DND-41 (cell line): ENCODE measurements around the gene PGBD4.

ENCODE experiments used
- ATAC-seq: fragments of 200-7000 bp; cut with Tn5 transposase; 3 replicates; pipeline ENCODE4 v1.9.1; 2021; ENCODE audit warnings: low read depth; ENCODE audit not compliant: insufficient read depth
- DNase-seq: peaks from one replicate; pipeline ENCODE4 v3.0.0-alpha.2; 2020
- H2AFZ ChIP-seq: 2 replicates; pipeline ENCODE4 v1.6.0; 2012; ENCODE audit warnings: low read depth, low read length
- H3K27ac ChIP-seq: 2 replicates; pipeline ENCODE4 v1.5.1; 2012; ENCODE audit warnings: low read length, inconsistent platforms
- H3K27me3 ChIP-seq: fragments of 200-600 bp; sonication (generic); 2 replicates; pipeline ENCODE4 v1.6.0; 2012; ENCODE audit warnings: low read length, mild to moderate bottlenecking, inconsistent platforms; ENCODE audit not compliant: insufficient read depth, poor library complexity
- H3K36me3 ChIP-seq: 2 replicates; pipeline ENCODE4 v1.5.1; 2012; ENCODE audit warnings: low read length, inconsistent platforms; ENCODE audit not compliant: insufficient read depth
- H3K4me1 ChIP-seq: 2 replicates; pipeline ENCODE4 v1.5.1; 2012; ENCODE audit warnings: mild to moderate bottlenecking, low read length; ENCODE audit not compliant: insufficient read depth
- H3K4me2 ChIP-seq: 2 replicates; pipeline ENCODE4 v1.6.0; 2012; ENCODE audit warnings: mild to moderate bottlenecking, moderate library complexity, low read length, inconsistent platforms; ENCODE audit not compliant: insufficient read depth
- H3K4me3 ChIP-seq, 2 experiments: fragments of 200-600 bp in 1 of 2; shearing (Covaris generic) in 1 of 2; 2 replicates each; pipeline ENCODE4 v1.5.1; 2012 to 2016; ENCODE audit warnings: inconsistent platforms in 2 of 2, low read length in 2 of 2, mild to moderate bottlenecking in 2 of 2, low read depth in 1 of 2, moderate library complexity in 1 of 2
- H3K79me2 ChIP-seq: 2 replicates; pipeline ENCODE4 v1.6.0; 2012; ENCODE audit warnings: low read length, inconsistent platforms; ENCODE audit not compliant: insufficient read depth
- H3K9ac ChIP-seq: 2 replicates; pipeline ENCODE4 v1.6.0; 2012; ENCODE audit warnings: low read depth, mild to moderate bottlenecking, inconsistent platforms, low read length, moderate library complexity
- H3K9me3 ChIP-seq: 2 replicates; pipeline ENCODE4 v1.5.1; 2012; ENCODE audit warnings: low read length, moderate library complexity, mild to moderate bottlenecking, inconsistent platforms; ENCODE audit not compliant: insufficient read depth, severe bottlenecking
- H4K20me1 ChIP-seq: 2 replicates; pipeline ENCODE4 v1.6.0; 2012; ENCODE audit warnings: low read length; ENCODE audit not compliant: insufficient read depth
- CTCF ChIP-seq: IDR thresholded peaks from 2 replicates; pipeline ENCODE4 v1.5.1; 2012; ENCODE audit warnings: borderline replicate concordance, low read length, moderate library complexity, mild to moderate bottlenecking; ENCODE audit not compliant: poor library complexity, severe bottlenecking; ENCODE audit errors: extremely low read depth
- EZH2 ChIP-seq: IDR thresholded peaks from 3 replicates; pipeline ENCODE4 v1.6.1; 2012; ENCODE audit warnings: borderline replicate concordance, low read depth, mild to moderate bottlenecking, moderate library complexity, low read length, inconsistent platforms; ENCODE audit not compliant: severe bottlenecking

Gene PGBD4

GRCh38 chr15:34065261-34065660 lies 36.6 kb upstream of the PGBD4 start:
- TF ChIP-seq CTCF = no peak
- TF ChIP-seq EZH2 = no peak
- Histone ChIP-seq H3K4me3 (no peak overlapping the region), H3K4me1 (no peaks in the 10 kb centered on the region), H2AFZ (no peak overlapping the region), H3K36me3 (no peaks in the 10 kb centered on the region), H3K27ac (no peak overlapping the region), H3K27me3 (no peaks in the 10 kb centered on the region), H3K4me2 (no peak overlapping the region), H4K20me1 (no peaks in the 10 kb centered on the region), H3K79me2 (no peaks in the 10 kb centered on the region), H3K9ac (no peak overlapping the region), H3K9me3 (no peaks in the 10 kb centered on the region)
- no peak for ATAC-seq
- DNase-seq = no peak

GRCh38 chr15:34065941-34066340 lies 35.9 kb upstream of the PGBD4 start:
- no peaks in the 10 kb centered on the region for H3K27me3 ChIP-seq
- DNase-seq = no peak
- no peak overlapping the region for H2AFZ ChIP-seq
- no peaks in the 10 kb centered on the region for H4K20me1 ChIP-seq
- ATAC-seq = no peak
- no peaks in the 10 kb centered on the region for H3K9me3 ChIP-seq
- H3K27ac ChIP-seq = no peak overlapping the region
- TF ChIP-seq CTCF (no peak), EZH2 (no peak)
- no peaks in the 10 kb centered on the region for H3K36me3 ChIP-seq
- H3K79me2 ChIP-seq = no peaks in the 10 kb centered on the region
- H3K4me1 ChIP-seq = no peaks in the 10 kb centered on the region
- H3K4me2 ChIP-seq = no peak overlapping the region
- no peak overlapping the region for H3K4me3 ChIP-seq
- H3K9ac ChIP-seq = no peak overlapping the region

GRCh38 chr15:34070003-34070402 lies 31.9 kb upstream of the PGBD4 start:
- no peak overlapping the region for H3K4me3 ChIP-seq
- H3K36me3 ChIP-seq = no peaks in the 10 kb centered on the region
- ATAC-seq = no peak
- no peak overlapping the region for H3K9ac ChIP-seq
- H2AFZ ChIP-seq = no peak overlapping the region
- no peak overlapping the region for H3K4me2 ChIP-seq
- H4K20me1 ChIP-seq = no peaks in the 10 kb centered on the region
- H3K27me3 ChIP-seq = no peaks in the 10 kb centered on the region
- no peaks in the 10 kb centered on the region for H3K9me3 ChIP-seq
- H3K4me1 ChIP-seq = no peaks in the 10 kb centered on the region
- H3K27ac ChIP-seq = no peak overlapping the region
- TF ChIP-seq CTCF (no peak), EZH2 (no peak)
- DNase-seq = no peak
- no peaks in the 10 kb centered on the region for H3K79me2 ChIP-seq

GRCh38 chr15:34076785-34077184 lies 25.1 kb upstream of the PGBD4 start:
- no peak overlapping the region for H3K4me3 ChIP-seq
- H3K9me3 ChIP-seq = no peaks in the 10 kb centered on the region
- no peaks in the 10 kb centered on the region for H3K36me3 ChIP-seq
- TF ChIP-seq CTCF (no peak), EZH2 (no peak)
- no peaks in the 10 kb centered on the region for H3K4me1 ChIP-seq
- no peaks in the 10 kb centered on the region for H3K79me2 ChIP-seq
- H3K27me3 ChIP-seq = no peaks in the 10 kb centered on the region
- DNase-seq = no peak
- ATAC-seq = no peak
- no peak overlapping the region for H2AFZ ChIP-seq
- H3K4me2 ChIP-seq = no peak overlapping the region
- H3K9ac ChIP-seq = no peak overlapping the region
- no peaks in the 10 kb centered on the region for H4K20me1 ChIP-seq
- no peak overlapping the region for H3K27ac ChIP-seq
